Panc1 (cell line): ENCODE data around the gene LIX1.

Experiments used
- POLR2AphosphoS5 ChIP-seq: IDR thresholded peaks from 2 replicates; pipeline ENCODE4 v1.6.1; 2012; ENCODE audit warnings: mild to moderate bottlenecking, low read depth, low read length, moderate library complexity
- SIN3A ChIP-seq: IDR thresholded peaks from 2 replicates; pipeline ENCODE4 v1.6.1; 2012; ENCODE audit warnings: low read depth, mild to moderate bottlenecking, low read length, moderate library complexity, borderline replicate concordance; ENCODE audit not compliant: insufficient read depth
- TCF7L2 ChIP-seq: IDR thresholded peaks from 2 replicates; pipeline ENCODE4 v1.6.1; 2011; ENCODE audit warnings: mild to moderate bottlenecking, low read depth, low read length, inconsistent platforms
- TF ChIP-seq, protein P1 (sequence below): fragments of 450-650 bp; IDR thresholded peaks from 2 replicates; pipeline ENCODE4 v1.5.1; 2017; ENCODE audit warnings: mild to moderate bottlenecking

DNA sequence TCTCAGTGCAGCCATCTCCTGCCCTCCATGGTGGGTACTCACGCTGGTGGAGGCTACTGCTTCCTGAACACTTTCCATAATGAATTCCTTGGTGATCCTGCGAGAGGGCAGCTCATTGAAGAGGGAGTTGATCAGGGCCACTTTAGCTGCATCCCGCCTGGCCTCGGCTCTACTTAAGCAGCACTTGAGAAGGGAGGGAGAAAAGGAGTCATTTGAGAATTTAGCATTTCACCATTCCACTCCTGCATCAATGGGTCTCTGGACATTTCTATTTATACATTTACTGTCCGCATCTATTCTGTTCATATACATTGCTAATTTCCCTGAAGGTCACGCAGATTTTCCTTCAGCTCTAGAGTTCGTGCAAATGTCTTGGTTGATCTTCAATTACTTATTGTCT lies 35.1 kb downstream of the LIX1 start:
- TF ChIP-seq POLR2AphosphoS5 (no peak), SIN3A (no peak), TCF7L2 (no peak)
- TF ChIP-seq, protein P1, sequence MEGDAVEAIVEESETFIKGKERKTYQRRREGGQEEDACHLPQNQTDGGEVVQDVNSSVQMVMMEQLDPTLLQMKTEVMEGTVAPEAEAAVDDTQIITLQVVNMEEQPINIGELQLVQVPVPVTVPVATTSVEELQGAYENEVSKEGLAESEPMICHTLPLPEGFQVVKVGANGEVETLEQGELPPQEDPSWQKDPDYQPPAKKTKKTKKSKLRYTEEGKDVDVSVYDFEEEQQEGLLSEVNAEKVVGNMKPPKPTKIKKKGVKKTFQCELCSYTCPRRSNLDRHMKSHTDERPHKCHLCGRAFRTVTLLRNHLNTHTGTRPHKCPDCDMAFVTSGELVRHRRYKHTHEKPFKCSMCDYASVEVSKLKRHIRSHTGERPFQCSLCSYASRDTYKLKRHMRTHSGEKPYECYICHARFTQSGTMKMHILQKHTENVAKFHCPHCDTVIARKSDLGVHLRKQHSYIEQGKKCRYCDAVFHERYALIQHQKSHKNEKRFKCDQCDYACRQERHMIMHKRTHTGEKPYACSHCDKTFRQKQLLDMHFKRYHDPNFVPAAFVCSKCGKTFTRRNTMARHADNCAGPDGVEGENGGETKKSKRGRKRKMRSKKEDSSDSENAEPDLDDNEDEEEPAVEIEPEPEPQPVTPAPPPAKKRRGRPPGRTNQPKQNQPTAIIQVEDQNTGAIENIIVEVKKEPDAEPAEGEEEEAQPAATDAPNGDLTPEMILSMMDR, result no peak
